PFSK-1 (cell line): ENCODE measurements around the gene TTC28.

ENCODE experiments used
- FOXP2 ChIP-seq: optimal IDR thresholded peaks from 2 replicates; pipeline ENCODE3; 2011; ENCODE audit warnings: borderline replicate concordance, control low read depth, inconsistent platforms; ENCODE audit not compliant: insufficient read depth; ENCODE audit errors: extremely low read length, extremely low read depth
- POLR2AphosphoS5 ChIP-seq: IDR thresholded peaks from 2 replicates; pipeline ENCODE4 v1.6.1; 2012; ENCODE audit warnings: low read depth, mild to moderate bottlenecking, control low read depth, low read length, moderate library complexity
- SIN3A ChIP-seq: IDR thresholded peaks from 2 replicates; pipeline ENCODE4 v1.6.1; 2012; ENCODE audit warnings: mild to moderate bottlenecking, low read length, moderate library complexity, borderline replicate concordance; ENCODE audit not compliant: insufficient read depth
- TAF1 ChIP-seq: IDR thresholded peaks from 2 replicates; pipeline ENCODE4 v1.6.1; 2012; ENCODE audit warnings: low read length, control low read depth, borderline replicate concordance; ENCODE audit not compliant: insufficient read depth
- TF ChIP-seq, protein P1 (sequence below), 2 experiments: IDR thresholded peaks; 2 replicates each; pipeline versions ENCODE4 v1.6.1 to v1.8.0; 2011 to 2012; ENCODE audit warnings: low read depth in 2 of 2, low read length in 2 of 2, control low read depth in 1 of 2, inconsistent platforms in 1 of 2, mild to moderate bottlenecking in 1 of 2, moderate library complexity in 1 of 2; ENCODE audit not compliant: insufficient read depth in 1 of 2

TTC28 gene

GRCh38 chr22:28094771-28095170 is 584.9 kb downstream of the TTC28 start:
- TF ChIP-seq SIN3A = no peak
- TF ChIP-seq POLR2AphosphoS5 = no peak
- no peak for TF ChIP-seq FOXP2
- no peak for TF ChIP-seq TAF1
- TF ChIP-seq, protein P1, sequence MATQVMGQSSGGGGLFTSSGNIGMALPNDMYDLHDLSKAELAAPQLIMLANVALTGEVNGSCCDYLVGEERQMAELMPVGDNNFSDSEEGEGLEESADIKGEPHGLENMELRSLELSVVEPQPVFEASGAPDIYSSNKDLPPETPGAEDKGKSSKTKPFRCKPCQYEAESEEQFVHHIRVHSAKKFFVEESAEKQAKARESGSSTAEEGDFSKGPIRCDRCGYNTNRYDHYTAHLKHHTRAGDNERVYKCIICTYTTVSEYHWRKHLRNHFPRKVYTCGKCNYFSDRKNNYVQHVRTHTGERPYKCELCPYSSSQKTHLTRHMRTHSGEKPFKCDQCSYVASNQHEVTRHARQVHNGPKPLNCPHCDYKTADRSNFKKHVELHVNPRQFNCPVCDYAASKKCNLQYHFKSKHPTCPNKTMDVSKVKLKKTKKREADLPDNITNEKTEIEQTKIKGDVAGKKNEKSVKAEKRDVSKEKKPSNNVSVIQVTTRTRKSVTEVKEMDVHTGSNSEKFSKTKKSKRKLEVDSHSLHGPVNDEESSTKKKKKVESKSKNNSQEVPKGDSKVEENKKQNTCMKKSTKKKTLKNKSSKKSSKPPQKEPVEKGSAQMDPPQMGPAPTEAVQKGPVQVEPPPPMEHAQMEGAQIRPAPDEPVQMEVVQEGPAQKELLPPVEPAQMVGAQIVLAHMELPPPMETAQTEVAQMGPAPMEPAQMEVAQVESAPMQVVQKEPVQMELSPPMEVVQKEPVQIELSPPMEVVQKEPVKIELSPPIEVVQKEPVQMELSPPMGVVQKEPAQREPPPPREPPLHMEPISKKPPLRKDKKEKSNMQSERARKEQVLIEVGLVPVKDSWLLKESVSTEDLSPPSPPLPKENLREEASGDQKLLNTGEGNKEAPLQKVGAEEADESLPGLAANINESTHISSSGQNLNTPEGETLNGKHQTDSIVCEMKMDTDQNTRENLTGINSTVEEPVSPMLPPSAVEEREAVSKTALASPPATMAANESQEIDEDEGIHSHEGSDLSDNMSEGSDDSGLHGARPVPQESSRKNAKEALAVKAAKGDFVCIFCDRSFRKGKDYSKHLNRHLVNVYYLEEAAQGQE (IDR thresholded peaks at IDR 0.05; ENCODE audit: insufficient read depth in 1 of 2, low read depth in 2 of 2, low read length in 2 of 2) = no peak

DNA sequence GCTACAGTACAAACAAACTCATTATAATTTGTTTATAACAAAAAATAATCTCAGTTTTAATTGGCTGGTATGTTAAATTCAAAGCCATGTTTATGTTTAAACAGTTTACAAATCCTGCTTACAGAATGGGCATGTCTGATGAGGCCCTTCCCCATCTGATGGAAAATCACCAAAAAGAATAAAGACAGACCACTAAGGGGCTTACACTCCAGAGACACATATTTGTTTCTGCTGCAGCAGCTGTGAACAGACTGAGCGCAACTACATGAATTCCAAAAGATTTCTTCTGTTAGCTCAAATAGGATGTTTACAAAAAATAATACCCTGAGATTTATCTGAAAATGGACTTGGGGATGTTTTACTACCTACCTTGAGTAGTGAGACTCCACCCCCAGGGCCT is 585.9 kb downstream of the TTC28 start:
- TF ChIP-seq POLR2AphosphoS5 (no peak), FOXP2 (no peak), SIN3A (no peak), TAF1 (no peak)
- TF ChIP-seq, protein P1 (IDR thresholded peaks at IDR 0.05; ENCODE audit: insufficient read depth in 1 of 2, low read depth in 2 of 2, low read length in 2 of 2) = no peak

DNA sequence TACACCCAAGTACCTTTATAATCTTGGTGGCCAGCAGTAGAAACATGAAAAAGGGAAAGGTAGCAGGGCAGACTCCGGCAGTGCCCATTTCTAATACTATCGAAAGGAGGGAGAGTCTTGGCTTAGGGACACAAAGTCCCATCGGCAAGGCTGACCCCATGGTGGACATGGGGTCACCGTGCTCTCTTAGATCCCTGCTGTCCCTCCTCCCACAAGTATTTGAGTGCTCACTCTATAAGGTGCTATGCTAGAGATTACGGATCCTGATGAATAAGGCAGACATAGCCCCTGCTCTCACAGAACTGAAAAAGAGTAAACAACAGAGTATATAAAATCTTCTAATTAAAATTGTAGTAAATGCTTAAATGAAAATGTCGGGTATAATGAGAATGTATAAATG is 588.2 kb downstream of the TTC28 start:
- no peak for TF ChIP-seq FOXP2
- TF ChIP-seq, protein P1 (IDR thresholded peaks at IDR 0.05; ENCODE audit: insufficient read depth in 1 of 2, low read depth in 2 of 2, low read length in 2 of 2) = no peak

- TF ChIP-seq, protein P1 (IDR thresholded peaks at IDR 0.05; ENCODE audit: insufficient read depth in 1 of 2, low read depth in 2 of 2, low read length in 2 of 2) = no peak
- no peak for TF ChIP-seq SIN3A
- TF ChIP-seq TAF1 = no peak
- TF ChIP-seq POLR2AphosphoS5 = no peak
- no peak for TF ChIP-seq FOXP2
Measured at GRCh38 chr22:28077166-28077565, 602.5 kb downstream of the TTC28 start.

GRCh38 chr22:28075358-28075981 is 604.2 kb downstream of the TTC28 start:
- no peak for TF ChIP-seq TAF1
- TF ChIP-seq FOXP2 = no peak
- TF ChIP-seq POLR2AphosphoS5 = no peak
- TF ChIP-seq, protein P1 (IDR thresholded peaks at IDR 0.05; ENCODE audit: insufficient read depth in 1 of 2, low read depth in 2 of 2, low read length in 2 of 2) = no peak
- TF ChIP-seq SIN3A = no peak
